AG04450 (cell line): ENCODE results near the gene DYNLT1. TPM values are rescaled to one million over a fixed set of nuclear protein-coding genes. Genes with fewer than 3 reads are reported as not detected.

Source experiments
- CTCF ChIA-PET: fragments of 300-600, 350-600 bp; formaldehyde crosslinking; extraction: SDS; loops from one replicate; lab custom pipeline; 2022; ENCODE audit warnings: antibody characterized with exemption, inconsistent platforms; lab: Charles Lee
- POLR2A ChIA-PET: fragments of 350-600 bp; formaldehyde crosslinking; extraction: SDS; loops from one replicate; lab custom pipeline; 2021; ENCODE audit warnings: antibody characterized with exemption, inconsistent platforms; lab: Yijun Ruan, JAX
- DNase-seq: peaks from one replicate; pipeline ENCODE4 v3.0.0-alpha.2; 2011; ENCODE audit warnings: low read depth, low spot score
- H3K27ac ChIP-seq: one replicate; pipeline ENCODE4 v1.5.1; 2012; ENCODE audit warnings: low read depth, low read length, control low read depth
- H3K27me3 ChIP-seq: one replicate; pipeline ENCODE4 v1.6.0; 2012; ENCODE audit warnings: low read length; ENCODE audit not compliant: control insufficient read depth, insufficient read depth
- H3K4me3 ChIP-seq: 2 replicates; pipeline ENCODE4 v1.5.1; 2011; ENCODE audit warnings: mild to moderate bottlenecking, low read depth, low read length, control low read depth
- H3K9me3 ChIP-seq: 2 replicates; pipeline ENCODE4 v1.5.1; 2012; ENCODE audit warnings: low read length; ENCODE audit not compliant: control insufficient read depth, insufficient read depth
- polyA plus RNA-seq: library from polyadenylated mRNA; depleted of rRNA; stranded (reverse); fragments of >200 nt; gene quantifications from 2 replicates; pipeline ENCODE4 v1.2.3, GENCODE V29; 2011
- TF ChIP-seq, protein P1 (sequence below): IDR thresholded peaks from 2 replicates; pipeline ENCODE4 v1.5.1; 2011; ENCODE audit warnings: low read depth, low read length, control low read depth, inconsistent platforms

DYNLT1 gene
- polyA plus RNA-seq, 1 experiment, result 422 TPM

DNA sequence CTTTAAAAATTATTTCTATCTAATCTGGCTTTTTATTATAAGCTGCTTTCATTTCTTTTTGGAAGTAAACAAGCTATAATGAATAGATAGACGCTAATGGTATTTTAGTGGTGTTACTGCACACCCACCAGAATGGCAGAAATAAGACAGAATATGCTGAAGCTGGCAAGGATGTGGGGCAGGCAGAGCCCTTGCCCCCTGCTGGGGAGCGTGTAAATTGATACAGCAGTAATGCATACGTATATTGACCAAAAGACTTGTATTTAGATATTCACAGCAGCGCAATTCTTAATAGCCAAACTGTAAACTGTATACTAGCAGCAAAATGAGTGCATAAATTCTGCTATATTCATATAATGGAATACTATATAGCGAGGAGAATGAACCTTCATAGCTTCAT is 49.3 kb downstream of the DYNLT1 start:
- H3K4me3 ChIP-seq, result no peak overlapping the region
- ChIA-PET CTCF (interaction anchor here (0.5 to 2.9 kb wide), 6 partner anchors 8 to 381 kb away, joined by 3 to 13 read pairs (median 6); no protein-coding TSS in a partner anchor), POLR2A (no interaction called here)
- H3K27me3 ChIP-seq, result no peaks in the 10 kb centered on the region
- no peak overlapping the region for H3K27ac ChIP-seq
- H3K9me3 ChIP-seq, result no peaks in the 10 kb centered on the region
- TF ChIP-seq, protein P1, sequence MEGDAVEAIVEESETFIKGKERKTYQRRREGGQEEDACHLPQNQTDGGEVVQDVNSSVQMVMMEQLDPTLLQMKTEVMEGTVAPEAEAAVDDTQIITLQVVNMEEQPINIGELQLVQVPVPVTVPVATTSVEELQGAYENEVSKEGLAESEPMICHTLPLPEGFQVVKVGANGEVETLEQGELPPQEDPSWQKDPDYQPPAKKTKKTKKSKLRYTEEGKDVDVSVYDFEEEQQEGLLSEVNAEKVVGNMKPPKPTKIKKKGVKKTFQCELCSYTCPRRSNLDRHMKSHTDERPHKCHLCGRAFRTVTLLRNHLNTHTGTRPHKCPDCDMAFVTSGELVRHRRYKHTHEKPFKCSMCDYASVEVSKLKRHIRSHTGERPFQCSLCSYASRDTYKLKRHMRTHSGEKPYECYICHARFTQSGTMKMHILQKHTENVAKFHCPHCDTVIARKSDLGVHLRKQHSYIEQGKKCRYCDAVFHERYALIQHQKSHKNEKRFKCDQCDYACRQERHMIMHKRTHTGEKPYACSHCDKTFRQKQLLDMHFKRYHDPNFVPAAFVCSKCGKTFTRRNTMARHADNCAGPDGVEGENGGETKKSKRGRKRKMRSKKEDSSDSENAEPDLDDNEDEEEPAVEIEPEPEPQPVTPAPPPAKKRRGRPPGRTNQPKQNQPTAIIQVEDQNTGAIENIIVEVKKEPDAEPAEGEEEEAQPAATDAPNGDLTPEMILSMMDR, result peak; percentile 40
- no peak for DNase-seq

DNA sequence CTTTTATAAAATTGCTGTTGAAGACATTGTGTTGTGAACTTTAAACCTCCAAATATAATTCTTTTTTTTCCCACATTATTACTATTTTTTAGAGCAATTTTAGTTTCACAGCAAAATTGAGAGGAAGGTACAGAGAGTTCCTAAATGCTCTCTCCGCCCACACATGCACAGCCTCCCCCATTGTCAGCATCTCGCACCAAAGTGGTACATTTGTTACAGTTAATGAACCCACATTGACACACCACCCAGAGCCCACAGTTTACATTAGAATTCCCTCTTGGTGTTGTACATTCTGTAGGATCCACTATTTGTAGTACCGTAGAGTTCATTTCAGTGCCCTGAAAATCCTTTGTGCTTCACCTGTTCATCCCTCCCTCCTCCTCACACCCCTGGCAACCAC is 50.9 kb downstream of the DYNLT1 start:
- no peak for DNase-seq
- no peaks in the 10 kb centered on the region for H3K27me3 ChIP-seq
- no peak overlapping the region for H3K4me3 ChIP-seq
- ChIA-PET POLR2A (no interaction called here), CTCF (interaction anchor here (1.1 to 2.1 kb wide), 2 partner anchors 10 to 372 kb away, joined by 4 to 7 read pairs; no protein-coding TSS in a partner anchor)
- TF ChIP-seq, protein P1, result no peak
- no peaks in the 10 kb centered on the region for H3K9me3 ChIP-seq
- no peak overlapping the region for H3K27ac ChIP-seq

DNA sequence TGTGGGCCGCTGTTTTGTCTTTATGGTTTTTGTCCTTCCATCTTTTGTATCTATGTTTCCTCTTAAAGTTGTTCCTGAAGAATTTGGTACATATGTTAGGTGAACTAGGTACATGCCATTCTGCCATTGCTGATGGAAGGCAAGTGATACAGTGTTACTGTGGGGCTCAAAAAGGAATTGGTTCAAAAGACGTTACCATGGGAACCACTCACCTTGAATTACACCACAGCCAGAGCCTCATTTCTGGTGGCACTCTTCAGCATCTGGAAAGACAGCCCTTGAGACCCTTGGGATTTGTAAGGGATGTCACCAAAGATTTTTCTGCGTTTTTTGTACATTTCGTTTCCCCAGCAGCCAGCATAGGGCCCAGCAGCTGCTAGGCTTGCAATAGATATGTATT is 52.7 kb downstream of the DYNLT1 start:
- CTCF ChIA-PET, result interaction anchor here (2.8 kb wide), 1 partner anchor 371 kb away, joined by 14 read pairs; no protein-coding TSS in a partner anchor
- peaks cover 1% of the 10 kb centered on the region; the same call in 1 of the 2 replicates for H3K9me3 ChIP-seq
- TF ChIP-seq, protein P1, result no peak
- no peak overlapping the region for H3K4me3 ChIP-seq
- POLR2A ChIA-PET, result no interaction called here
- no peak overlapping the region for H3K27ac ChIP-seq
- no peaks in the 10 kb centered on the region for H3K27me3 ChIP-seq
- DNase-seq, result no peak

DNA sequence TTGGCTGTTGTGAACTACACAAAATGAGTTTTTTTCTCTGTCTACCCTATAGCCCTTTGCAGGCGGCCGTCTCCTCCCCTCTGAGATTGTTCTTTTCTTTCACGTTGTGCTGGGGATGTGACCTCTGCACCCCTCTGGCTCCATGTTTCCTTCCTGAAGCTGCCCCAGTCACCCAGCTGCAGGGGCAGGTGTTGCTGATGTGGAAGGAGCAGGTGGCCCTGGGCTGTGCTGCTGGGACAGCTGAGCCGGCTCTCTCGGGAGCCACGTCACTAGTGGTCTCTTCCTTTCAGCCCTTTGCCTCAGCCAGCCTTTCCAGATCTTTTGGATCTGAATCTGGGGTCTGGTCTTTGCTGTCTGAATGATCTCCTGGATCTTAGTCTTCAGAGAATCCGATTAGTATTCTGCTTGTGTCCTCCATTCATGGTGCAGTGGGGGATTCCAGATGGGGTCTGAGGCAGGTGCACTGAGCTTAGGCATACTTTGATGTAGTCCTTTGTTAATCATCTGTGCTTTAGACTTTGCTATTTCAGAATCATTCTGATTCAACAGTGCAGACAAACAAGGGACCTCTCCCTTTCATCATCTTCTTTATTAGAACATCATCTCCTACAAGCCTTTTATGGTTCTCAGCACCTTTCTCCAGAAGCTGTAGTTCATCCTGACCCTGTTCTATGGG is 53.3 kb downstream of the DYNLT1 start:
- CTCF ChIA-PET, result interaction anchor here (0.6 to 2.8 kb wide), 2 partner anchors 13 to 370 kb away, joined by 6 to 14 read pairs; no protein-coding TSS in a partner anchor
- POLR2A ChIA-PET, result no interaction called here
- DNase-seq, result no peak

More for the DNA sequence above, 53.3 kb downstream of the DYNLT1 start:
- peaks cover 5% of the 10 kb centered on the region for H3K9me3 ChIP-seq
- TF ChIP-seq, protein P1, result no peak
- no peak overlapping the region for H3K27ac ChIP-seq
- H3K27me3 ChIP-seq, result no peaks in the 10 kb centered on the region
- H3K4me3 ChIP-seq, result no peak overlapping the region
